Neuronal stem cell (in vitro differentiated cells): ENCODE measurements around the gene RBCK1.

Experiments
- DNase-seq: peaks from one replicate; pipeline ENCODE4 v3.0.0-alpha.2; 2013; ENCODE audit warnings: low spot score
- H2AFZ ChIP-seq: one replicate; pipeline ENCODE4 v1.6.1; 2013; ENCODE audit warnings: mild to moderate bottlenecking, low read length, inconsistent platforms
- H2AK5ac ChIP-seq: 2 replicates; pipeline ENCODE4 v1.6.1; 2013; ENCODE audit warnings: low read depth, mild to moderate bottlenecking, inconsistent platforms, low read length, moderate library complexity, mixed read lengths
- H2BK120ac ChIP-seq: 2 replicates; pipeline ENCODE4 v1.6.1; 2013; ENCODE audit warnings: low read depth, mild to moderate bottlenecking, inconsistent platforms, low read length, moderate library complexity, mixed read lengths
- H2BK12ac ChIP-seq: one replicate; pipeline ENCODE4 v1.6.1; 2013; ENCODE audit warnings: low read length, inconsistent platforms
- H2BK15ac ChIP-seq: 2 replicates; pipeline ENCODE4 v1.6.1; 2013; ENCODE audit warnings: mild to moderate bottlenecking, low read length, inconsistent platforms, mixed read lengths
- H2BK5ac ChIP-seq: one replicate; pipeline ENCODE4 v1.6.1; 2013; ENCODE audit warnings: inconsistent platforms, mild to moderate bottlenecking, low read length, moderate library complexity
- H3K14ac ChIP-seq: one replicate; pipeline ENCODE4 v1.6.1; 2013; ENCODE audit warnings: low read length, inconsistent platforms
- H3K18ac ChIP-seq: 2 replicates; pipeline ENCODE4 v1.6.1; 2013; ENCODE audit warnings: low read length, inconsistent platforms
- H3K23ac ChIP-seq: 2 replicates; pipeline ENCODE4 v1.6.1; 2013; ENCODE audit warnings: low read depth, mild to moderate bottlenecking, mixed read lengths, low read length, inconsistent platforms; ENCODE audit not compliant: poor library complexity
- H3K27ac ChIP-seq: replicated peaks from 3 replicates; pipeline ENCODE4 v1.5.1; 2013; ENCODE audit warnings: low read length, inconsistent platforms
- H3K27me3 ChIP-seq, 3 experiments: 2 replicates each; pipeline ENCODE4 v1.6.1; 2013; ENCODE audit warnings: low read length in 3 of 3, mild to moderate bottlenecking in 2 of 3, inconsistent platforms in 1 of 3, low read depth in 1 of 3, mixed read lengths in 1 of 3, moderate library complexity in 1 of 3; ENCODE audit not compliant: control insufficient read depth in 3 of 3, insufficient read depth in 3 of 3
- H3K36me3 ChIP-seq, 2 donors: replicated peaks in 1 of 2; 2 replicates each; pipeline ENCODE4 v1.6.1; 2013; ENCODE audit warnings: low read length in 2 of 2; ENCODE audit not compliant: control insufficient read depth in 2 of 2, insufficient read depth in 2 of 2
- H3K4ac ChIP-seq: 2 replicates; pipeline ENCODE4 v1.6.1; 2013; ENCODE audit warnings: inconsistent platforms, mild to moderate bottlenecking, low read length, moderate library complexity
- H3K4me1 ChIP-seq, 2 donors: 1 replicate in 1 of 2; 2 replicates in 1 of 2; pipeline ENCODE4 v1.6.1; 2013; ENCODE audit warnings: low read length in 2 of 2, low read depth in 1 of 2; ENCODE audit not compliant: control insufficient read depth in 2 of 2, insufficient read depth in 1 of 2
- H3K4me2 ChIP-seq: one replicate; pipeline ENCODE4 v1.6.1; 2013; ENCODE audit warnings: mild to moderate bottlenecking, low read length, inconsistent platforms; ENCODE audit not compliant: insufficient read depth, poor library complexity, severe bottlenecking
- H3K4me3 ChIP-seq, 2 donors: 2 replicates each; pipeline ENCODE4 v1.5.1; 2013; ENCODE audit warnings: low read length in 2 of 2, mild to moderate bottlenecking in 2 of 2, inconsistent platforms in 1 of 2, moderate library complexity in 1 of 2
- H3K79me1 ChIP-seq: one replicate; pipeline ENCODE4 v1.6.1; 2013; ENCODE audit warnings: low read depth, mild to moderate bottlenecking, inconsistent platforms, low read length, moderate library complexity
- H3K9ac ChIP-seq: one replicate; pipeline ENCODE4 v1.6.1; 2013; ENCODE audit warnings: mild to moderate bottlenecking, low read depth, low read length, inconsistent platforms; ENCODE audit not compliant: poor library complexity
- H3K9me3 ChIP-seq, 2 donors: replicated peaks in 1 of 2; 2 replicates each; pipeline versions ENCODE3 to v1.6.1; 2013; ENCODE audit warnings: low read length in 2 of 2, mild to moderate bottlenecking in 2 of 2, inconsistent platforms in 1 of 2, low read depth in 1 of 2, mixed read lengths in 1 of 2, moderate library complexity in 1 of 2; ENCODE audit not compliant: control insufficient read depth in 2 of 2, insufficient read depth in 1 of 2
- H4K8ac ChIP-seq: one replicate; pipeline ENCODE4 v1.6.1; 2013; ENCODE audit warnings: low read depth, mild to moderate bottlenecking, inconsistent platforms, low read length, moderate library complexity
- H4K91ac ChIP-seq: one replicate; pipeline ENCODE4 v1.6.1; 2013; ENCODE audit warnings: low read length, low read depth, mild to moderate bottlenecking, inconsistent platforms; ENCODE audit not compliant: poor library complexity
- WGBS, 2 donors: extraction: QIAGEN DNeasy Blood & Tissue Kit; methylation state at CpG; one replicate each; pipeline ENCODE4 v1.1.7; 2013; ENCODE audit warnings: missing lambda C conversion rate in 2 of 2, mixed read lengths in 1 of 2; ENCODE audit not compliant: insufficient read length in 2 of 2, insufficient replicate concordance in 1 of 2; ENCODE audit errors: extremely low coverage in 2 of 2; 5-methylcytosine and 5-hydroxymethylcytosine counted together

The RBCK1 gene

GRCh38 chr20:366041-366718, 41.9 kb upstream of the RBCK1 start:
- no peak overlapping the region for H3K14ac ChIP-seq
- H2BK15ac ChIP-seq = no peak overlapping the region
- no peak overlapping the region for H3K18ac ChIP-seq
- no peak overlapping the region for H3K4ac ChIP-seq
- no peak overlapping the region for H4K8ac ChIP-seq
- H3K79me1 ChIP-seq = no peaks in the 10 kb centered on the region
- no peak overlapping the region for H3K9ac ChIP-seq
- H2AFZ ChIP-seq = no peak overlapping the region
- H2AK5ac ChIP-seq = no peak overlapping the region
- no peak overlapping the region for H2BK12ac ChIP-seq
- H4K91ac ChIP-seq = no peak overlapping the region
- peaks cover 4 to 6% of the 10 kb centered on the region in 2 donors for H3K4me1 ChIP-seq
- no CpG with 5 or more reads among the region's 7 CpGs for WGBS, 2 donors
- H2BK120ac ChIP-seq = no peak overlapping the region
- H2BK5ac ChIP-seq = no peak overlapping the region
- H3K27ac ChIP-seq = no peak overlapping the region
- H3K36me3 ChIP-seq = no peaks in the 10 kb centered on the region
- no peak overlapping the region for H3K23ac ChIP-seq
- no peak overlapping the region for H3K4me3 ChIP-seq
- peaks cover 0 to 3% of the 10 kb centered on the region in 2 donors for H3K9me3 ChIP-seq
- DNase-seq = no peak
- peaks cover 0 to 8% (median 0%) of the 10 kb centered on the region in 3 experiments for H3K27me3 ChIP-seq
- H3K4me2 ChIP-seq = no peak overlapping the region

- no peak overlapping the region for H2BK15ac ChIP-seq
- H3K79me1 ChIP-seq = no peaks in the 10 kb centered on the region
- H3K27ac ChIP-seq = no peak overlapping the region
- WGBS, 2 donors = no CpG with 5 or more reads among the region's 13 CpGs
- H2BK12ac ChIP-seq = no peak overlapping the region
- H3K27me3 ChIP-seq = peaks cover 0 to 8% (median 0%) of the 10 kb centered on the region in 3 experiments
- H2AFZ ChIP-seq = no peak overlapping the region
- no peak for DNase-seq
- H3K9me3 ChIP-seq = peaks cover 0 to 3% of the 10 kb centered on the region in 2 donors
- no peak overlapping the region for H2AK5ac ChIP-seq
- no peak overlapping the region for H3K4ac ChIP-seq
- no peak overlapping the region for H3K14ac ChIP-seq
- H2BK5ac ChIP-seq = no peak overlapping the region
- H4K8ac ChIP-seq = no peak overlapping the region
- H3K9ac ChIP-seq = no peak overlapping the region
- H3K4me1 ChIP-seq = peaks cover 4 to 5% of the 10 kb centered on the region in 2 donors
- H3K4me3 ChIP-seq = no peak overlapping the region
- no peak overlapping the region for H2BK120ac ChIP-seq
- no peak overlapping the region for H3K23ac ChIP-seq
- H4K91ac ChIP-seq = no peak overlapping the region
- no peak overlapping the region for H3K18ac ChIP-seq
- H3K4me2 ChIP-seq = no peak overlapping the region
- H3K36me3 ChIP-seq = no peaks in the 10 kb centered on the region
Measured at GRCh38 chr20:366719-367485, 41.2 kb upstream of the RBCK1 start.

- H3K4ac ChIP-seq = no peak overlapping the region
- H3K23ac ChIP-seq = no peak overlapping the region
- no peak overlapping the region for H2BK12ac ChIP-seq
- no peak overlapping the region for H3K4me2 ChIP-seq
- H3K9me3 ChIP-seq = peaks cover 0 to under 1% of the 10 kb centered on the region in 2 donors
- H2BK5ac ChIP-seq = no peak overlapping the region
- WGBS, 2 donors = no CpG with 5 or more reads among the region's 8 CpGs
- DNase-seq = no peak
- H2AFZ ChIP-seq = no peak overlapping the region
- no peak overlapping the region for H3K4me3 ChIP-seq
- H2BK15ac ChIP-seq = no peak overlapping the region
- H4K8ac ChIP-seq = no peak overlapping the region
- no peak overlapping the region for H3K14ac ChIP-seq
- H3K4me1 ChIP-seq = peaks cover 4 to 7% of the 10 kb centered on the region in 2 donors
- H3K27ac ChIP-seq = no peak overlapping the region
- no peaks in the 10 kb centered on the region for H3K36me3 ChIP-seq
- no peak overlapping the region for H4K91ac ChIP-seq
- no peak overlapping the region for H2AK5ac ChIP-seq
- no peak overlapping the region for H3K9ac ChIP-seq
- no peak overlapping the region for H2BK120ac ChIP-seq
- no peak overlapping the region for H3K18ac ChIP-seq
- no peaks in the 10 kb centered on the region for H3K79me1 ChIP-seq
- peaks cover 0 to 8% (median 0%) of the 10 kb centered on the region in 3 experiments for H3K27me3 ChIP-seq
Measured at GRCh38 chr20:367486-367887, 40.6 kb upstream of the RBCK1 start.

GRCh38 chr20:368915-369314, 39.2 kb upstream of the RBCK1 start:
- no CpG with 5 or more reads among the region's 4 CpGs for WGBS, 2 donors
- Histone ChIP-seq H3K4me1 (peaks cover 2 to 4% of the 10 kb centered on the region in 2 donors), H3K27me3 (peaks cover 0 to 8% (median 0%) of the 10 kb centered on the region in 3 experiments), H3K23ac (no peak overlapping the region), H2BK120ac (no peak overlapping the region), H3K4me2 (no peak overlapping the region), H3K9me3 (no peaks in the 10 kb centered on the region), H2BK15ac (no peak overlapping the region), H3K4ac (no peak overlapping the region), H2BK12ac (no peak overlapping the region), H3K79me1 (no peaks in the 10 kb centered on the region), H3K27ac (no peak overlapping the region), H4K8ac (no peak overlapping the region), H2BK5ac (no peak overlapping the region), H4K91ac (no peak overlapping the region), H2AK5ac (no peak overlapping the region), H3K14ac (no peak overlapping the region), H3K18ac (no peak overlapping the region), H2AFZ (no peak overlapping the region), H3K9ac (no peak overlapping the region), H3K4me3 (no peak overlapping the region), H3K36me3 (no peaks in the 10 kb centered on the region)
- DNase-seq = no peak
